Measurements from ENCODE around the gene HJURP. TPM values are rescaled to one million over a fixed set of nuclear protein-coding genes. Genes with fewer than 3 reads are reported as not detected.
A peak's percentile ranks its signal among the peaks of the same experiment; 100 is the strongest.
"Not testable (repeated sequence)": the region's sequence is repeated elsewhere in the genome, so short reads cannot be mapped to it uniquely, and the experiment has no call there.

The HJURP gene
- total RNA-seq, 4 donors from 2014 or later = 0.15 to 3.1 (median 2.5) TPM; not detected in 1

DNA sequence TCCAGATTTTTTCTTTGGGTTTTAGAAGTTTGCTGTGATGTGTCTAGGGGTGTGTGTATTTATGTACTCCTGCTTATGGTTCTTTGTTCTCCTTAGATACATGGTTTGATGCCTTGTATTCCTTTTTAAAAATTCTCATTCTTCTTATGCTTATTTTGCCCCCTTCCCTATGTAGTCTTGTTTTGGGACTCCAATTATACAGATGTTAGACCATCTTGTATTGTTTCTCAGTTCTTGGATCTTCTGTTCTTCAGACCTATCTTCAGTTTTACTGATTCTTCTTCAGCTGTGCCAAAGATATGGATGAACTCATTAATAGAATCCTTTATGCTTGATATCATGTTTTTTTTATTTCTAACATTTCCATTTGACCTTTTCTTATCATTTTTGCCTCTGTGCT, 28.0 kb upstream of the HJURP start:
- Histone ChIP-seq H3K36me3 (no peaks in the 10 kb centered on the region), H3K27me3 (peaks cover 23% of the 10 kb centered on the region), H3K27ac (no peak overlapping the region), H3K9me3 (peaks cover 0 to 32% (median 0%) of the 10 kb centered on the region in 3 donors), H3K4me3 (no peak overlapping the region), H3K4me1 (no peaks in the 10 kb centered on the region)
- ATAC-seq = no peak
- TF ChIP-seq EP300 (IDR thresholded peaks at IDR 0.05) (no peak), POLR2A (IDR thresholded peaks at IDR 0.05) (no peak), POLR2AphosphoS5 (IDR thresholded peaks at IDR 0.05) (no peak)
- TF ChIP-seq, protein P1, sequence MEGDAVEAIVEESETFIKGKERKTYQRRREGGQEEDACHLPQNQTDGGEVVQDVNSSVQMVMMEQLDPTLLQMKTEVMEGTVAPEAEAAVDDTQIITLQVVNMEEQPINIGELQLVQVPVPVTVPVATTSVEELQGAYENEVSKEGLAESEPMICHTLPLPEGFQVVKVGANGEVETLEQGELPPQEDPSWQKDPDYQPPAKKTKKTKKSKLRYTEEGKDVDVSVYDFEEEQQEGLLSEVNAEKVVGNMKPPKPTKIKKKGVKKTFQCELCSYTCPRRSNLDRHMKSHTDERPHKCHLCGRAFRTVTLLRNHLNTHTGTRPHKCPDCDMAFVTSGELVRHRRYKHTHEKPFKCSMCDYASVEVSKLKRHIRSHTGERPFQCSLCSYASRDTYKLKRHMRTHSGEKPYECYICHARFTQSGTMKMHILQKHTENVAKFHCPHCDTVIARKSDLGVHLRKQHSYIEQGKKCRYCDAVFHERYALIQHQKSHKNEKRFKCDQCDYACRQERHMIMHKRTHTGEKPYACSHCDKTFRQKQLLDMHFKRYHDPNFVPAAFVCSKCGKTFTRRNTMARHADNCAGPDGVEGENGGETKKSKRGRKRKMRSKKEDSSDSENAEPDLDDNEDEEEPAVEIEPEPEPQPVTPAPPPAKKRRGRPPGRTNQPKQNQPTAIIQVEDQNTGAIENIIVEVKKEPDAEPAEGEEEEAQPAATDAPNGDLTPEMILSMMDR (IDR thresholded peaks at IDR 0.05) = no peak

DNA sequence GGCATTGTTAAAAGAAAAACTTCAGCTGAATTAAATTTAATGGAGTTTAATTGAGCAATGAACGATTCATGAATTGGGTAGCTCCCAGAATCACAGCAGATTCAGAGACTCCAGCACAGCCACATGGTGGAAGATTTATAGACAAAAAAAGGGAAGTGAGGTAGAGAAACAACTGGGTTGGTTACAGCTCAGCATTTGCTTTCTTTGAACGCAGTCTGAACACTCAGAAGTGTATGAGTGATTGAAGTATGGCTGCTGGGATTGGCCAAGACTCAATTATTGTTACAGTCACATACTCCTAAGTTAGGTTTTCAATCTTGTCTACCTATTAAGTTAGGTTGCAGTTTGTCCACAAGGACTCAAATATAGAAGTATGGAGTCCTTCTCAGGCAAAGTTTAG, 17.8 kb upstream of the HJURP start:
- 43 to 45% methylated on average over 2 of the region's 2 CpGs for WGBS, 2 donors (ENCODE audit: low coverage in 1 of 2)
- H3K4me1 ChIP-seq, H3K36me3 ChIP-seq, H3K27ac ChIP-seq, H3K4me3 ChIP-seq, ATAC-seq: not testable (repeated sequence)
- peaks cover 31% of the 10 kb centered on the region for H3K27me3 ChIP-seq
- H3K9me3 ChIP-seq = peaks cover 0 to 10% (median 0%) of the 10 kb centered on the region in 3 donors

DNA sequence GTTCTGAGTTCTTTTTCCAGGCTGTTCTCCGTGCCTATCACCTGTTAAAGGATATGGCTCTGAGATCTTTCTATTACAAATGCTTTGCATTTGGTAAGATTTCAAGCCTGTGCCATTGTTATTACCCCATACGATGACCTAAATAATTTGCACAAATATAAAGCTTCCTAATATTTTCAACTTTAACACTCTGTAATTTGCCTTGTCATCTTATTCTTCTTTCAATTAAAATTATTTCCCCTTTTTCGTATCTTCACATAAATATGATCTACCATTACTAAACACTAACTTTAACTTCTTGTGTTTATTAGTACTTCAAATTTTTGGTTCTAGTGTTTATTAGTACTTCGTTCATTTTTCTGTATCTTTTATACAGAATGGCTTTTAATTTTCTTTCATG, 17.1 kb upstream of the HJURP start:
- TF ChIP-seq POLR2AphosphoS5 (IDR thresholded peaks at IDR 0.05) (no peak), POLR2A (IDR thresholded peaks at IDR 0.05) (no peak), EP300 (IDR thresholded peaks at IDR 0.05) (no peak)
- TF ChIP-seq, protein P1 (IDR thresholded peaks at IDR 0.05) = no peak
- Histone ChIP-seq H3K27ac (no peak overlapping the region), H3K27me3 (peaks cover 31% of the 10 kb centered on the region), H3K36me3 (no peaks in the 10 kb centered on the region), H3K4me1 (no peaks in the 10 kb centered on the region), H3K4me3 (no peak overlapping the region), H3K9me3 (peaks cover 0 to 10% (median 0%) of the 10 kb centered on the region in 3 donors)
- ATAC-seq = no peak
- WGBS, 2 donors (ENCODE audit: low coverage in 1 of 2) = 50 to 53% methylated on average over 4 of the region's 4 CpGs

DNA sequence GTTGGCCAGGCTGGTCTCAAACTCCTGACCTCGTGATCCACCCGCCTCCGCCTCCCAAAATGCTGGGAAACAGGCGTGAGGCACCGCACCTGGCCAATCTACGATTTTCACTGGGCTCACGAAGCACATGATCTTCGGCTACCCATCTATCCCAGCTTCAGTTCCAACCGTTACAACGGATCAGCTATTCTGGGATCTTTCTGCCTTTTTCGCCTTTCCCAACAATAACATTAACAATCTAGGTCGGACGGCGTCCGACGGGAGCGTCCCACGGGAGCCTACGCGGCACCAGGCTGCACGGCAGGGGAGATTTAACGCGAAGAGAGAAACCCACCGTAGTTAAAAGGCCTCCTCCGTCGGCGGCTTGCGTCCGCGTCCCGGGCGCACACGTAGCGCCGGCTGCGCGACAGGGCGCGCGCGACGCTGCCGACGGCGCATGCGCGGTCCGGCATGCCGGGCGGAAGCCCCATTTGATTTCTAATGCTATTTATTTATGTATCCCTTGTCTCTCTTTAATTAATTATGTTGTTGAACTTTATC, 13.7 kb upstream of the HJURP start, which contains the start of gene MSL3B:
Gene MSL3B, minus strand, starts transcription at position 394 of the 540 bp plus-strand sequence.
- WGBS, 2 donors (ENCODE audit: low coverage in 1 of 2) = 6 to 16% methylated on average over 13 to 28 of the region's 50 CpGs
- Histone ChIP-seq H3K4me3 (peak within 1 kb of the TSS; percentile 33 to 51), H3K27ac (peak within 1 kb of the TSS in 3 of 4 donors; percentile 39 to 70 (median 64)), H3K27me3 (peaks cover 10% of the 10 kb centered on the region), H3K9me3 (peaks cover 0 to 10% (median 0%) of the 10 kb centered on the region in 3 donors), H3K4me1 (no peaks in the 10 kb centered on the region), H3K36me3 (no peaks in the 10 kb centered on the region)
- TF ChIP-seq POLR2AphosphoS5 (IDR thresholded peaks at IDR 0.05) = no peak
- TF ChIP-seq, protein P1 (IDR thresholded peaks at IDR 0.05) = peak in 1 of 4 experiments; percentile 9
- peak; percentile 28 for ATAC-seq

DNA sequence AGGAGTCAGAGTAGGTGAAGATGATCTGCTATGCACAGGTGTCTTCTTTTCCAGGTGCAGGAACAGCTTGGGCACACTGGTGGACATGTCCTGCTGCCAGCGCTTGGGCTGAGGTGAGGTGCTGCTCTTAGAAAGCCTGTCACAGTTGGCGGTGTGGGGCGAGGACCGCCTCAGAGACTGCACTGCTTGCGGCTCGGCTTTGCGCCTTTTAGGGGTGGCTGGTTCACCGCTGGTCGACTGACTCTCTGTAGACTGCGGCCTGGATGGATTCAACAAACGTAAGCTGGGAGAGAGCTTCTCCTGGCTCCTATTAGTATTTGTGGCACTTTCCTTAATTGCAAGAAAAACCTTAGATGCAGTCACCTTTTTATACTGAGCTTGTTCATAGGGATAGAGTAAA, 12.1 kb upstream of the HJURP start:
- Histone ChIP-seq H3K27ac (no peak overlapping the region), H3K4me1 (no peaks in the 10 kb centered on the region), H3K9me3 (peaks cover 0 to 10% (median 0%) of the 10 kb centered on the region in 3 donors), H3K36me3 (no peaks in the 10 kb centered on the region), H3K4me3 (no peak overlapping the region), H3K27me3 (peaks cover 10% of the 10 kb centered on the region)
- ATAC-seq = no peak
- TF ChIP-seq EP300 (IDR thresholded peaks at IDR 0.05) (no peak), POLR2A (IDR thresholded peaks at IDR 0.05) (no peak), POLR2AphosphoS5 (IDR thresholded peaks at IDR 0.05) (no peak)
- TF ChIP-seq, protein P1 (IDR thresholded peaks at IDR 0.05) = no peak
- 93% methylated on average over 3 of the region's 11 CpGs for WGBS, 2 donors (ENCODE audit: low coverage in 1 of 2)

All from gastroesophageal sphincter (tissue), 4 donors.